Ramos (cell line): ENCODE data around the gene SPECC1.

Experiments
- in situ Hi-C: fragments of 300-500 bp; cut with MboI; formaldehyde crosslinking; loops from one replicate; pipeline ENCODE4 v1.14.3; 2022; ENCODE audit warnings: low sequenced_read_pairs; ENCODE audit not compliant: unreplicated experiment

Gene SPECC1

GRCh38 chr17:20284022-20284421, 274.9 kb downstream of the SPECC1 start:
- in situ Hi-C loops, result no loop called here

GRCh38 chr17:20284570-20285295, 275.6 kb downstream of the SPECC1 start:
- in situ Hi-C loops, result no loop called here

GRCh38 chr17:20289984-20290383, 280.8 kb downstream of the SPECC1 start:
- in situ Hi-C loops, result no loop called here

- in situ Hi-C loops, result no loop called here
Observed at GRCh38 chr17:20291853-20292252, 282.7 kb downstream of the SPECC1 start.

GRCh38 chr17:20293501-20293900, 284.3 kb downstream of the SPECC1 start:
- in situ Hi-C loops, result no loop called here

GRCh38 chr17:20294120-20294519, 285.0 kb downstream of the SPECC1 start:
- in situ Hi-C loops, result no loop called here

GRCh38 chr17:20299013-20299412, 289.9 kb downstream of the SPECC1 start:
- in situ Hi-C loops, result no loop called here

- in situ Hi-C loops, result loop anchor here (25.0 kb wide), 2 partner anchors 88 to 313 kb away; partner anchors contain the start of gene AKAP10
Observed at GRCh38 chr17:20300436-20300934, 291.3 kb downstream of the SPECC1 start.

- in situ Hi-C loops, result loop anchor here (25.0 kb wide), 2 partner anchors 90 to 315 kb away; partner anchors contain the start of gene AKAP10
Observed at GRCh38 chr17:20302246-20302917, 293.2 kb downstream of the SPECC1 start.

GRCh38 chr17:20304961-20305360, 295.8 kb downstream of the SPECC1 start:
- in situ Hi-C loops, result loop anchor here (25.0 kb wide), 2 partner anchors 93 to 318 kb away; partner anchors contain the start of gene AKAP10

GRCh38 chr17:20306924-20307323, 297.8 kb downstream of the SPECC1 start:
- in situ Hi-C loops, result loop anchor here (25.0 kb wide), 2 partner anchors 95 to 320 kb away; partner anchors contain the start of gene AKAP10

GRCh38 chr17:20307326-20307910, 298.3 kb downstream of the SPECC1 start:
- in situ Hi-C loops, result loop anchor here (25.0 kb wide), 2 partner anchors 95 to 320 kb away; partner anchors contain the start of gene AKAP10

GRCh38 chr17:20310481-20310880, 301.3 kb downstream of the SPECC1 start:
- in situ Hi-C loops, result loop anchor here (25.0 kb wide), 2 partner anchors 98 to 323 kb away; partner anchors contain the start of gene AKAP10

GRCh38 chr17:20313306-20313705, 304.1 kb downstream of the SPECC1 start:
- in situ Hi-C loops, result loop anchor here (25.0 kb wide), 2 partner anchors 101 to 326 kb away; partner anchors contain the start of gene AKAP10

GRCh38 chr17:20313891-20314290, 304.7 kb downstream of the SPECC1 start:
- in situ Hi-C loops, result loop anchor here (25.0 kb wide), 2 partner anchors 102 to 327 kb away; partner anchors contain the start of gene AKAP10

- in situ Hi-C loops, result loop anchor here (25.0 kb wide), 2 partner anchors 103 to 328 kb away; partner anchors contain the start of gene AKAP10
Observed at GRCh38 chr17:20314834-20315233, 305.7 kb downstream of the SPECC1 start.

- in situ Hi-C loops, result loop anchor here (25.0 kb wide), 2 partner anchors 103 to 328 kb away; partner anchors contain the start of gene AKAP10
Observed at GRCh38 chr17:20315311-20315710, 306.2 kb downstream of the SPECC1 start.

GRCh38 chr17:20315821-20316220, 306.7 kb downstream of the SPECC1 start:
- in situ Hi-C loops, result loop anchor here (25.0 kb wide), 2 partner anchors 104 to 329 kb away; partner anchors contain the start of gene AKAP10

- in situ Hi-C loops, result loop anchor here (25.0 kb wide), 2 partner anchors 108 to 333 kb away; partner anchors contain the start of gene AKAP10
Observed at GRCh38 chr17:20320535-20321229, 311.5 kb downstream of the SPECC1 start.
